ENCODE results near the gene CFAP57.

CFAP57 gene

DNA sequence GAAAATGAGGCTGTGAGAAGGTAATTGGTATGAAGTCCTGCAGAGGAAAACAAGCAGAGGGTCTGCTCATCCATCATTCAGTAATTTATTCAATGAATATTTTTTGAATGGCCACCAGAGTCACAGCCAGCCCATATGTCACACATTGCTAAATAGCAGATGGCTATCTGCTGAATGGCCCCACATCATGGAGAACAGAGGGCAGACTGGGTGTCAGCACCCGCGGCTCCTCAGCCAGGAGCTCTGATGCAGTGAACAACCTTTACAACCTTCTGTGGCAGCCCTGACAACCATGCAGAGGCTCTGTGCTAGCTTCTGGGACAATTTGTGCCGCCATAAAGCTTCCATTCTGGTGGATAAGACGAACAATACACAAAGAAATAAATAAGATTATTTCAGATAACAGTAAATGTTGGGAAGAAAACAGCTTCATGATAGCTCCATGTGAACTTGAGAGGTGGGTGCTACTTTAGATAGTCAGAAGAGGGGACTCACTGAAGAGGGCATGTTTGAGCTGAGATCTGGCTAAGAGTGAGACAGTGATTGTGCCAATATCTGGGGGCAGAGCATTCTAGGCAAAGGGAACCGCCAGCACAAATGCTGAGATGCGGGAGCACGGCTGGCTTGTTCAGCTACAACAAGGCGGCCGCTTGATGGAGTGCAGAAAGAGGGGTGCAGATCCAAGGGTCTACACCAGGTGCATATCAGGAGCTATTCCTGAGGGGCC, 116.1 kb downstream of the CFAP57 start:
- Histone ChIP-seq H3F3A (ENCODE audit: insufficient read depth) (no peaks in the 10 kb centered on the region), H3K27ac (ENCODE audit: low read depth, low read length) (no peak overlapping the region), H3K9me3 (ENCODE audit: insufficient read depth, low read length) (no peaks in the 10 kb centered on the region), H3K9ac (ENCODE audit: low read length) (no peak overlapping the region), H3K4me2 (ENCODE audit: low read depth, low read length, poor library complexity, severe bottlenecking) (no peak overlapping the region), H3K4me3 (ENCODE audit: insufficient read depth, low read length, poor library complexity, severe bottlenecking) (no peak overlapping the region), H3K27me3 (ENCODE audit: low read length) (no peaks in the 10 kb centered on the region), H3K9me2 (replicated peaks; ENCODE audit: insufficient read depth, low read length) (no peaks in the 10 kb centered on the region), H2AFZ (ENCODE audit: low read depth, low read length, severe bottlenecking) (no peak overlapping the region), H3K79me2 (ENCODE audit: insufficient read depth, low read length) (no peaks in the 10 kb centered on the region), H4K20me1 (ENCODE audit: low read depth, low read length) (no peaks in the 10 kb centered on the region), H3K36me3 (ENCODE audit: low read length) (no peaks in the 10 kb centered on the region)
- TF ChIP-seq, protein P1, sequence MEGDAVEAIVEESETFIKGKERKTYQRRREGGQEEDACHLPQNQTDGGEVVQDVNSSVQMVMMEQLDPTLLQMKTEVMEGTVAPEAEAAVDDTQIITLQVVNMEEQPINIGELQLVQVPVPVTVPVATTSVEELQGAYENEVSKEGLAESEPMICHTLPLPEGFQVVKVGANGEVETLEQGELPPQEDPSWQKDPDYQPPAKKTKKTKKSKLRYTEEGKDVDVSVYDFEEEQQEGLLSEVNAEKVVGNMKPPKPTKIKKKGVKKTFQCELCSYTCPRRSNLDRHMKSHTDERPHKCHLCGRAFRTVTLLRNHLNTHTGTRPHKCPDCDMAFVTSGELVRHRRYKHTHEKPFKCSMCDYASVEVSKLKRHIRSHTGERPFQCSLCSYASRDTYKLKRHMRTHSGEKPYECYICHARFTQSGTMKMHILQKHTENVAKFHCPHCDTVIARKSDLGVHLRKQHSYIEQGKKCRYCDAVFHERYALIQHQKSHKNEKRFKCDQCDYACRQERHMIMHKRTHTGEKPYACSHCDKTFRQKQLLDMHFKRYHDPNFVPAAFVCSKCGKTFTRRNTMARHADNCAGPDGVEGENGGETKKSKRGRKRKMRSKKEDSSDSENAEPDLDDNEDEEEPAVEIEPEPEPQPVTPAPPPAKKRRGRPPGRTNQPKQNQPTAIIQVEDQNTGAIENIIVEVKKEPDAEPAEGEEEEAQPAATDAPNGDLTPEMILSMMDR (IDR thresholded peaks at IDR 0.05; ENCODE audit: insufficient read depth, low read length, poor library complexity, severe bottlenecking), result no peak
- no peak for TF ChIP-seq EZH2phosphoT487 (conservative IDR thresholded peaks at IDR 0.05; ENCODE audit: low read length)

DNA sequence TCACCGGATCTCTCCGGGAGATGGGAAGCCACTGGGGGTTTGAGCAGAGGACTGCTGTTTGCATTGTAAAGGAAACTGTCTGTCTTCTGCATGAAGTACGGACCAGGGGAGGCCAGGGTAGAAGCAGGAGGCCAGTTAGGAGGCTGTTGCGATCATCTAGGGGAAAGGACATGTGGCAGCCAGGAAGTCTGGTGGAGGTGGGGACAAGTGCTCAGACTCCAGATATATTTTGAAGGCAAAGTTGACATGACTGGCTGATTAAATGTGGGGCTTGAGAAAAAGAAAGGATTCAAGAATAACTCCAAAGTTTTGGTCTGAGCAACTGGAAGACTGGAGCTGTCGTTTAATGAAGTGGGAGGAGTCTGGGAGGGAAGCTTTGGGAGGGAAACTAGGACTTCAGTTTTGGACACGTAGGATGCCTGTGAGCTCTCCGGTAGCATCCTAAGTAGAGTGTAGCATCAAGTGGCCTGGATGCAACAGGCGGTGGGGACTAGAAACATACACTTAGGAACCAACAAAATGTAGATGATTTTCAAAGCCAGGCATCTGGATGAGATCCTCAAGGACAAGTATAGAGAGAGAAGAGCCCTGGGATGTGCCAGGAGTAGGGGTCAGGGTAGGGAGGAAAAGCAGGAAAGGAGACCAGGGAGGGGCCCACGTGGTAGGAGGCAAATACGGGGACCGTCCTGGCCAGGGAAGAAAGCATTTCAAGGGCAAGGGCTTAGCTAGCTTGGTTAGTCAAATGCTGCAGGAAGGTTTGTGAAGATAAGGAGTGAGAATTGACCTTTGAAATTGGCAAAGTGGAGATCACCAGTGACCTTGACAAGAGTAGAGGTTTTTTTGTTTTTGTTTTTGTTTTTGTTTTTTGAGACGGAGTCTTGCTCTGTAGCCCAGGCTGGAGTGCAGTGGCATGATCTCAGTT, 116.9 kb downstream of the CFAP57 start:
- Histone ChIP-seq H3K9me2 (replicated peaks; ENCODE audit: insufficient read depth, low read length) (no peaks in the 10 kb centered on the region), H3K4me3 (ENCODE audit: insufficient read depth, low read length, poor library complexity, severe bottlenecking) (no peak overlapping the region), H3K36me3 (ENCODE audit: low read length) (no peaks in the 10 kb centered on the region), H4K20me1 (ENCODE audit: low read depth, low read length) (no peaks in the 10 kb centered on the region), H3K9me3 (ENCODE audit: insufficient read depth, low read length) (no peaks in the 10 kb centered on the region), H3K9ac (ENCODE audit: low read length) (no peak overlapping the region), H3K4me2 (ENCODE audit: low read depth, low read length, poor library complexity, severe bottlenecking) (no peak overlapping the region), H3F3A (ENCODE audit: insufficient read depth) (no peaks in the 10 kb centered on the region), H3K79me2 (ENCODE audit: insufficient read depth, low read length) (no peaks in the 10 kb centered on the region), H2AFZ (ENCODE audit: low read depth, low read length, severe bottlenecking) (no peak overlapping the region), H3K27me3 (ENCODE audit: low read length) (no peaks in the 10 kb centered on the region), H3K27ac (ENCODE audit: low read depth, low read length) (no peak overlapping the region)
- no peak for TF ChIP-seq EZH2phosphoT487 (conservative IDR thresholded peaks at IDR 0.05; ENCODE audit: low read length)
- TF ChIP-seq, protein P1 (IDR thresholded peaks at IDR 0.05; ENCODE audit: insufficient read depth, low read length, poor library complexity, severe bottlenecking), result no peak

DNA sequence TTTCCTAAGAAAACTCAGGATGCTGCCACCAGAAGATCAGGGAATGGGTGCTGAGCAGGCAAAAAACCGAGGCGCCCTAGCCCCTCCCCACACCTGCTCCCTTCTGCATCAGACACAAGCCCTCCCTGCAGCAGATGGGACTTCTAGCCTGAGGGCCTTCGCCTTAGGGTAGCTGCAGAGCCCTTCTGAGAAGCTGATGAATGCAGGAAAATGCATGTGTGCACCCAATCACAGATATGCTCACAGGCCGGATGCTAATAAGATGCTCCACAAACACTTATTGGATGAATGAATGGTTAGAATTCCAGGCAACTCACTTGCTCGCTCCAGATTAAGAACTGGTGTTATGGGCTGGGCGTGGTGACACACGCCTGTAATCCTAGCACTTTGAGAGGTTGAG, 120.1 kb downstream of the CFAP57 start:
- no peaks in the 10 kb centered on the region for H3K36me3 ChIP-seq (ENCODE audit: low read length)

More for the DNA sequence above, 120.1 kb downstream of the CFAP57 start:
- no peak overlapping the region for H3K4me3 ChIP-seq (ENCODE audit: insufficient read depth, low read length, poor library complexity, severe bottlenecking)
- TF ChIP-seq EZH2phosphoT487 (conservative IDR thresholded peaks at IDR 0.05; ENCODE audit: low read length), result no peak
- TF ChIP-seq, protein P1 (IDR thresholded peaks at IDR 0.05; ENCODE audit: insufficient read depth, low read length, poor library complexity, severe bottlenecking), result no peak
- no peaks in the 10 kb centered on the region for H3K9me3 ChIP-seq (ENCODE audit: insufficient read depth, low read length)
- no peaks in the 10 kb centered on the region for H3F3A ChIP-seq (ENCODE audit: insufficient read depth)
- H3K27ac ChIP-seq (ENCODE audit: low read depth, low read length), result no peak overlapping the region
- no peaks in the 10 kb centered on the region for H3K9me2 ChIP-seq (replicated peaks; ENCODE audit: insufficient read depth, low read length)
- no peaks in the 10 kb centered on the region for H3K79me2 ChIP-seq (ENCODE audit: insufficient read depth, low read length)
- no peak overlapping the region for H2AFZ ChIP-seq (ENCODE audit: low read depth, low read length, severe bottlenecking)
- H3K9ac ChIP-seq (ENCODE audit: low read length), result no peak overlapping the region
- no peaks in the 10 kb centered on the region for H3K27me3 ChIP-seq (ENCODE audit: low read length)
- H3K4me2 ChIP-seq (ENCODE audit: low read depth, low read length, poor library complexity, severe bottlenecking), result no peak overlapping the region
- no peaks in the 10 kb centered on the region for H4K20me1 ChIP-seq (ENCODE audit: low read depth, low read length)
